GM21528 (cell line): Measurements from ENCODE around the gene LSM7.
"Not testable (repeated sequence)": the region's sequence is repeated elsewhere in the genome, so short reads cannot be mapped to it uniquely, and the experiment has no call there.

Source experiments
- ATAC-seq: cut with Tn5 transposase; IDR thresholded peaks from one replicate; pipeline ENCODE4 v1.9.1; 2021; ENCODE audit warnings: mild to moderate bottlenecking, moderate library complexity; ENCODE audit not compliant: unreplicated experiment, low FRiP score

The LSM7 gene

GRCh38 chr19:2355168-2356035 lies 27.0 kb upstream of the LSM7 start:
- ATAC-seq = no peak

DNA sequence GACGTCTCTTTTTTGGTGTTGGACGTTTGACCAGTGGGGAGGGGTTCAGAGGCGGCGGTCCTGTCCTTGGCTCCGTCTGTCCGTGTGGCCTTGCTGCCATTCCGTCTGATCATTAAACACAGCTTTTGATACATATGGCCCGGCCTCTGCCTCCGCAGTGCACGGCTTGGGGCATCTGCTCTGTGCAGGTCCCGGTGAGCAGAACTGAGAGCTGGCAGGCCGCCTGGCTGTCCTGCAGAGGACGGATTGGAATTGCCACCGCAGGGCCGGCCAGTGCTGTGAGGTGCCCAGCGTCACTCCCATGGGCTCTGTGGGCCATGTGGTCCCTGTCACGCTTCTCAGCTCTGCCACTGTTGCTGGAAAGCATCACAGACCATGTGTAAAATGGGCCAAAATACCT lies 26.3 kb upstream of the LSM7 start:
- no peak for ATAC-seq

GRCh38 chr19:2353887-2354592 lies 25.7 kb upstream of the LSM7 start:
- ATAC-seq = no peak

DNA sequence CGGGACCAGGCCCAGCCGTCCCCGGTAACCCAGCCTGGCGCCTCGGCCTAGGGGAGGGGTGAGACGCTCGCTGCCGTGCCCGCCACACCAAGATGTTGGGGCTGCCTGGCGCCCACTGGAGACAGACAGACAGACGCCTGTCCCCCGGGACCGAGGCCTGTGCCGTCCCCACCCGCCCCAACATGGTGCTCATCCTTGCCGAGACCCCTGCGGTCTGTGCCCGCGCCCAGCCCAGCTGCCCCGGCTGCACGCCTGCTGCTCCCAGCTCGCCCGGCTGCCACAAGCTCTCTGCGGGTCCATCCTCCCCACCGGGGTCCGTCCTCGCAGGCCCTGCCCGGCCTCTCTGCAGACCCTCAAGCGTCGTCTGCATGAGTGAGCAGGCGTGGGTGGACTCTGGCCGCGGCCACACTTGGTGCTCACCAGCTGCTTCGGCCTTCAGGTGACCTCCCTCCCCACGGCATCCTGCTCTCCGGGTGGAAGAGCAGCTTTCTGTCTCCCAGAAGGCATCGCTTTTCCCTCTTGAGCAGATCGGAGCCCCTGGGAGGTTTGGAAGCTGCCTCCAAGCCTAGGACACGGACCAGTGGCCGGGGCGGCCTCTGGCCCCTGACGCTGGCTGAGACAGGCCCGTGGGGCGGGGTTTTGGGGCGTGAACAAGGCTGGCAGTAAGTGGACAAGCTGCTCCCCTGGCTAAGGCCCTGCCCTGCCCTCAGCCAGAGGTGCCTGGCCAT lies 24.9 kb upstream of the LSM7 start:
- ATAC-seq = no peak

GRCh38 chr19:2352121-2352520 lies 23.7 kb upstream of the LSM7 start:
- no peak for ATAC-seq

DNA sequence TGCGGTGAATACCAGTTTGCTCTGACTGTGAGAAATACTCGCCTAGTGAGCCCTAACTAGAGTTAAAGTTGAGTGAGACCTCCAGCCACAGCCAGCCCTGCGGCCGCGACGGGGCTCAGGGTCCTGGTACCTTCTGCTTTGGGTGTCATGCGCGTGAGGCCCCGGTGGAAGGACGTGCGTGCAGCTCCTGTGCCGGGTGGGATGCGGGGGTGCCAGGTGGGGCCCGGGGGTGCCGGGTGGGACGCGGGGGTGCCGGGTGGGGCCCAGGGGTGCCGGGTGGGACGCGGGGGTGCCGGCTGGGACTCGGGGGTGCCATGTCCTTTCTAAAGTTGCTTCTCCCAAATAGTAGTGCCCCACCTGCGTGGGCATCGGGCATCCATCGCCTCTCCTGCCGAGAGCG lies 23.2 kb upstream of the LSM7 start:
- ATAC-seq = no peak

- no peak for ATAC-seq
These were observed 22.3 kb upstream of the LSM7 start for GRCh38 chr19:2350656-2351055.

GRCh38 chr19:2349818-2350217 lies 21.4 kb upstream of the LSM7 start:
- not testable (repeated sequence) for ATAC-seq

DNA sequence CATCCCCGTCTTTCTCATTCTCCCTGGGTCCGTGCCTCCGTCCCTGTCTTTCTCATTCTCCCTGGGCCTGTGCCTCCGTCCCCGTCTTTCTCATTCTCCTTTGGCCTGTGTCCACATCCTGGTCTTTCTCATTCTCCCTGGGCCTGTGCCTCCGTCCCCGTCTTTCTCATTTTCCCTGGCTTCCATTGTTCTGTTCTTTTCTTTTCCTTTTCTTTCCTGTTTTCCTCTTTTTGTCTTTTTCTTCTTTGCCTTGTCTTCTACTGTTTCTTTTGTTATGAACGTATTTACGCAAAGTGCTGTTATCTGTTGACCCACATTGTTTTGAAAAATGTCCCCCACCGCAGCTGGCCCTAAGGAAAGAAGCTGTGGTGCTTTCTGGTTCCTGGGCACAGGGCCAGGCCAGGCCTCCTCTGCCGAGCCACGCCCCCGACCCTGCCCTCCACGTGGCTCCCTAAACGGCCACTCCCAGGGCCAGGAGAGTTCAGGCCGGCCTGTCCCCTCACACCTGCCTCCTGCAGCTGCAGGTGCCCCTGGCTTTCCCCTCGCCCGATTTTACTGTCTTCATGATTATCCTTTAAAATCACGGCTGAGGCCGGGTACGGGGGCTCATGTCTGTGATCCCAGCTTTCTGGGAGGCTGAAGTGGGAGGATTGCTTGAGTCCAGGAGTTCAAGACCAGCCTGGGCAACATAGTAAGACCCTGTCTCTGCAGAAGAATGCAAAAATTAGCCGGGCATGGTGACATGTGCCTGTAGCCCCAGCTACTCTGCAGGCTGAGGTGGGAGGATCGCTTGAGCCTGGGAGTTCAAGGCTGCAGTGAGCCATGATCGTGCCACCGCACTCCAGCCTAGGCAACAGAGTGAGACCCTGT lies 17.6 kb upstream of the LSM7 start:
- ATAC-seq = no peak

DNA sequence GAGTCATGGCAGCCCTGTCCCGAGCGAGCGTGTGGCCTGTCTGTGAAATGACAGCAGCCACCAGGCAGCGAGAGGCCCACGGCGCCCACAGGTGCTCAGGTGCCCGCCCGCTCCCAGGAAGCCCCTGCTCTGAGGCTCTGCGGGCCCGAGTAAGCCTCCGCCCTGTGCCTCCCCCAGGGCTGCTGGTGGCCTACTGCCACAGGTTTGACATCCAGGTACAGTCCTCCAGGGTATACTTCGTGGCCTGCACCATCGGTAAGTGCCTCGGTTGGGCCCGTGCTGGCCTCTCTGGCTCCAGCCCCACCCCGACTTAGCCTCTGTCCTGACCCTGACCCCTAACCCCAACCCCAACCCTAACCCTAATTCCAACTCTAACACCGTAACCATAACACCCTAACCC lies 16.7 kb upstream of the LSM7 start:
- ATAC-seq = no peak

GRCh38 chr19:2344381-2344870 lies 16.0 kb upstream of the LSM7 start:
- ATAC-seq = no peak

DNA sequence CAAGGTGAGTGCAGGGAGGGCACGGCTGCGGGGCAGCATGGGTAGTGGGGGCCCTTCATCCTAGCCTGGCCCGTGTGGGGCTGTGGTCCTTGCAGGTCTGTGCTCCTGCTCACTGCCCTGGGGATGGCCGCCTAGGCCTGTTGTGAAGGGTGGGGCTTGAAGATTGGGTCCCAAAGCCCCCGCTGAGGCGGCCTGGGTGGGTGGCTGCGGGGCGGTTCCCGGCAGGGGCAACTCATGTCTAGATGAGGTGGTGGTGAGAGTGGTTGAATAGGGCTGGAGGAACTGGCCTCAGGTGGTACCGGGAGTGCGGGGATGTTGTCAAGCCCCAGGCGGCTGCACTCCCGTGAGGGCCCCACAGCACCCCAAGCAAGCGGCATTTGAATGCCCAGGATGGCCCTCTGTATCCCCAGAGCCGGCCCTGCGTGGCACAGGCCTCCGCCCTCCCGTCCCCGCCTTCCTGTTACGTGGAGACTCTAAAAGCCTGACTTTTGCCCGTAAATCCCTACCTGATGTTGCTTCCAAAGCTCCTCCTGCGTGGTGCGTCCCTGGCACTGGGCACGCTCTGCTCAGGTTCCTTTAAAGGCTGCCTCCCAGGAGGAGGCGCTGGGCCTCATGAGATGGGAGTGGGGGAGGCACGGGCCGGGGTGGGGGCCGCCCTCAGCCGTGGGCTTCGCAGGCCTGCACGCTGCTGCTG lies 15.1 kb upstream of the LSM7 start:
- no peak for ATAC-seq

- ATAC-seq = no peak
These were observed 14.4 kb upstream of the LSM7 start for GRCh38 chr19:2342656-2343288.

DNA sequence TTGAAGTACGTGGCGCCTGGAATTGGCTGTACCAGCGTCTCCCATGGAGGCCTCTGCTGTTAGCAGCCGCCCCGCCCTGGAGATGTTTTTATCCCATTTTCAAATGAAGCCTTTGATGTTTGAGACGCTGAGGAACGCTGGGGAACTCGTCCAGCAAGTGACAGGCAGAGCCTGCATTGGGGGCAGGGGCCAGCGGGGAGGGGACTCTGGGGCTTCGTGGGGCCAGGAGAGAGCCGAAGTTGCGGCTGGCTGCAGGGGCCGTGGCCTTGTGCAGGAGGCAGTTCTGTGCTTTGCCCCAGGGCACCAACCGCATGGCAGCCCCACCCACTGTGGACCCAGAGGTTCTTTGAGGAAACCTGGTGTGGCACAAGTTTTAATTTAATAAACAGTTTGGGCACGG lies 13.6 kb upstream of the LSM7 start:
- no peak for ATAC-seq

DNA sequence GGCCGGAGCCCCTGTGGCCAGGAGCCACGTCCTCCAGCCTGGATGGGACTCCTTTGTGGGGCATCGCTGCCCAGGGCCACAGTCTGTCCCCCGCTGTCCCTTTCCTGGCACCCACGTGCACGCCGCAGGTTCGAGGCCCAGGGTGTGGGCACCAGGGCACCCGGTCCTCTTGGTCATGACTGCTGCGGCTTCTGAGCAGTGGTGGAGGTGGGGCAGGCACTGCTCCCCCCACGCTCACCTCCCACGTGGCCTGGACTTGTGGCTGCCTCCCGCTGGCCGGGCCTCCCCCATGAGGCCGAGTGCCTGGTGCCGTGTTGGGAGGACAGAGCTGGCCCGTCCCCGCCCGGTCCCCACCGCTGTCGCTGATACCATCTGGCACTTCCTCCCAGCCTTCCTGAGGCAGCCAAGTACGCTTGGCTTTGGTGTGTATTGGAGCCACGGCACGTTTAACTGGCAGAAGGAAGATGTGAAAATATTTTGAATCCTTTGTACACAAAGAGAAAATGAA lies 12.9 kb upstream of the LSM7 start:
- no peak for ATAC-seq

DNA sequence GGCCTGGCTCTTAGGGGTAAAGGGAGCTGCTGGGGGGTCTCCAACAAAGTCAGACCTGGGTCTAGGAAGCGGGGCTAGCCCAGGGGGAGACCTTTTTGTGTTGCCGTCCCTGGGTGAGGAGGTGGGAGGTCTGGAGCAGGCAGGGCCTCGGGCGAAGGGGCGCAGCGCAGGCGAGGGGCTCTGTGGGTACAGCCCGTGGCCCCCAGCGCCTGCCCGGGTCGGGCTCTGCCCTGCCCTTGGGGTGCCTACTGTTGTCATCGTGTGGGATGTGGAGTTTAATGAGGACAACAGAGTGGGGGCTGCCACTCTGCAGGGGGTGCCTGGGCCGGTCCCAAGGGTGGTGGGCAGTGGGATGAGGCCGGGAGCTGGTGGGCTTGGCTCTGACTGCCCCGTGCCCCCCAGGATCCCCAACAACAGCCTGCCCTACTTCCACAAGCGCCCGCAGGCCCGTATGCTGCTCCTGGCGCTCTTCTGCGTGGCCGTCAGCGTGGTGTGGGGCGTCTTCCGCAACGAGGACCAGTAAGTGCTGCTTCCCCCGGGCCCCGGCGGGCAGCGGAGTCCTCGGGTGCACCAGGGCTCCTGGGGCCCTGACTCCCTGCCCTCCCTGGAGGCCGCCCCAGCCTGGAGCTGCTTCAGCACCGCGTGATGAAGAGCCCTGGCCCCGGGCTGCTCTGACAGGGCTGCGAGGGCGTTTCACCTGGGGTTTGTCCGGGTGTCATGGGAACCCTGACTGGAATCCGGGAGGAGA lies 12.3 kb upstream of the LSM7 start:
- no peak for ATAC-seq

GRCh38 chr19:2339644-2340310 lies 11.4 kb upstream of the LSM7 start:
- no peak for ATAC-seq
